ENCODE data around the gene TMEM181. TPM values are rescaled to one million over a fixed set of nuclear protein-coding genes. Genes with fewer than 3 reads are reported as not detected.

Gene TMEM181
- total RNA-seq, 6 experiments from 2014 or later: 11.3 to 14.0 (median 12.5) TPM

DNA sequence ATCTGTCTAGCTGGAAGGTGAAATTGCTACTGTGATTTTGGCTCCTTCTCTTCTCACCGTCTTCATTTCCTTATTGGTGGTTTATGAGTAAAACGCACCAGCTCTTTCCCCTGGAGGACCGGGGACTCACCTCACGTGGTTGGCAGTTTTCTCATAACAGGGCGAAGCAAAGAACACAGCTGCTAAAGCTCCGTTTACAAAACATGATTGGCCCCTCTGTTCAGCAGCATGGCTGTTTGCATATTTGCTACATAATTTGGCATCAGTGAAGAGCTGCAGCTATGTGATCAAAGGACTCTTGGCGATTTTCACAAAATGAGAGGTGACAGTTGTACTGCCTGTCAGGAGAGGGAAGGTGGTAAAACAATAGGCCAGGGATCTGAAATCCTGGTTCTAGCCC lies 20.5 kb upstream of the TMEM181 start:
- no peak for DNase-seq
- ATAC-seq: no peak
- 60% methylated on average over 7 of the region's 7 CpGs for WGBS (ENCODE audit: insufficient coverage, low coverage, low lambda C conversion rate, missing lambda C conversion rate)

GRCh38 chr6:158539881-158540280 lies 20.0 kb upstream of the TMEM181 start:
- DNase-seq (no peak), ATAC-seq (no peak)
- Histone ChIP-seq H3K36me3 (no peaks in the 10 kb centered on the region), H3K27me3 (peaks cover 0 to 14% of the 10 kb centered on the region in 2 donors), H3K9me3 (no peaks in the 10 kb centered on the region), H3K27ac (no peak overlapping the region), H3K4me3 (no peak overlapping the region), H3K4me1 (no peaks in the 10 kb centered on the region)
- intact Hi-C loops (cut with DNase I): no loop called here
- WGBS (ENCODE audit: insufficient coverage, low coverage, low lambda C conversion rate, missing lambda C conversion rate): 74% methylated on average over 6 of the region's 6 CpGs
- no peak for TF ChIP-seq POLR2A (IDR thresholded peaks at IDR 0.05)
- no peak for TF ChIP-seq CTCF (IDR thresholded peaks at IDR 0.05)

More for the DNA sequence above, 20.5 kb upstream of the TMEM181 start:
- intact Hi-C loops (cut with DNase I): no loop called here
- no peak for TF ChIP-seq POLR2A (IDR thresholded peaks at IDR 0.05)
- Histone ChIP-seq H3K36me3 (no peaks in the 10 kb centered on the region), H3K27ac (no peak overlapping the region), H3K4me3 (no peak overlapping the region), H3K9me3 (no peaks in the 10 kb centered on the region), H3K27me3 (peaks cover 0 to 14% of the 10 kb centered on the region in 2 donors), H3K4me1 (no peaks in the 10 kb centered on the region)

DNA sequence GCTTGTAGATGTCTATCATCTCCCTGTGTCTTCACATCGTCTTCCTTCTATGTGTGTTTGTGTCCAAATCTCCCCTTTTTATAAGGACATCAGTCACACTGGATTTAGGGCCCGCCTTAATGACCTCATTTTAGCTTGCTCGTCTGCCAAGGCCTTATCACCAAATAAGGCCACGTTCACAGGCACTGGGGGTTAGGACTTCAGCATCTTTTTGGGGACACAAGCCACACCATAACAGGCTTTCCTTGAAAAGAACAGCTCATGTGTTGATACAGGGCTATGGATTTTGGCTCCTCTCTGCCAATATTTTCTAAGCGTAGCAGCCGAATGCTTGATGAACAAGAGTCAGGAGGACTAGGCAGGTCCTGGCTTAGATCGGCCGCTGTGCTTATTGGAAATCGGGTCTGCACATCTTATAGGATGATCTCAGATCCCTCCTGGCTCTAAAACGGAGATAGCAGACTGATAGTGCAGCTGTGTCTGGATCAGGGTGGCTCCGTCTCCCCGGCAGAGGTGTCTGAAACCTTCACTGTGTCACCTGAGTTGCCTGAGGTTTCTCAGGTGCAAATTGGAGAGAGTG lies 16.2 kb upstream of the TMEM181 start:
- intact Hi-C loops (cut with DNase I): no loop called here
- DNase-seq: no peak
- 67% methylated on average over 4 of the region's 12 CpGs for WGBS (ENCODE audit: insufficient coverage, low coverage, low lambda C conversion rate, missing lambda C conversion rate)

GRCh38 chr6:158544428-158544827 lies 15.5 kb upstream of the TMEM181 start:
- no peak for ATAC-seq
- intact Hi-C loops (cut with DNase I): no loop called here
- 62% methylated on average over 1 of the region's 12 CpGs for WGBS (ENCODE audit: insufficient coverage, low coverage, low lambda C conversion rate, missing lambda C conversion rate)
- DNase-seq: no peak
- H3K27me3 ChIP-seq: no peaks in the 10 kb centered on the region
- H3K4me3 ChIP-seq: no peak overlapping the region
- H3K9me3 ChIP-seq: no peaks in the 10 kb centered on the region
- no peaks in the 10 kb centered on the region for H3K36me3 ChIP-seq
- TF ChIP-seq POLR2A (IDR thresholded peaks at IDR 0.05) (no peak), CTCF (IDR thresholded peaks at IDR 0.05) (no peak)
- no peaks in the 10 kb centered on the region for H3K4me1 ChIP-seq
- no peak overlapping the region for H3K27ac ChIP-seq

More for the DNA sequence above, 16.2 kb upstream of the TMEM181 start:
- Histone ChIP-seq H3K27ac (no peak overlapping the region), H3K9me3 (no peaks in the 10 kb centered on the region), H3K27me3 (no peaks in the 10 kb centered on the region), H3K4me1 (no peaks in the 10 kb centered on the region), H3K4me3 (no peak overlapping the region), H3K36me3 (no peaks in the 10 kb centered on the region)
- no peak for ATAC-seq
- TF ChIP-seq POLR2A (IDR thresholded peaks at IDR 0.05) (no peak), CTCF (IDR thresholded peaks at IDR 0.05) (no peak)

GRCh38 chr6:158545043-158545966 lies 14.6 kb upstream of the TMEM181 start:
- intact Hi-C loops (cut with DNase I): no loop called here
- no peaks in the 10 kb centered on the region for H3K9me3 ChIP-seq
- TF ChIP-seq POLR2A (IDR thresholded peaks at IDR 0.05): no peak
- TF ChIP-seq CTCF (IDR thresholded peaks at IDR 0.05): no peak
- peak in 1 of 3 donors; percentile 29 for DNase-seq
- H3K4me1 ChIP-seq: no peaks in the 10 kb centered on the region
- no peaks in the 10 kb centered on the region for H3K36me3 ChIP-seq
- 66% methylated on average over 12 of the region's 30 CpGs for WGBS (ENCODE audit: insufficient coverage, low coverage, low lambda C conversion rate, missing lambda C conversion rate)
- ATAC-seq: no peak
- no peaks in the 10 kb centered on the region for H3K27me3 ChIP-seq
- H3K27ac ChIP-seq: no peak overlapping the region
- no peak overlapping the region for H3K4me3 ChIP-seq

All from right lobe of liver (tissue), 6 donors.